Transverse colon (tissue), 4 donors: ENCODE results near the gene RMI2.

ENCODE experiments used
- CTCF ChIP-seq, 5 experiments: fragments of 200-600 bp in 3 of 5; fragments of 450-650 bp in 2 of 5; sonication (generic) in 3 of 5; IDR thresholded peaks; 1 replicate in 2 of 5; 2 replicates in 3 of 5; pipeline ENCODE4 v1.5.1; 2016 to 2017; ENCODE audit warnings: antibody characterized with exemption in 5 of 5, inconsistent platforms in 3 of 5, mild to moderate bottlenecking in 2 of 5, moderate library complexity in 1 of 5
- EP300 ChIP-seq: sonication (generic); formaldehyde crosslinking; IDR thresholded peaks from one replicate; pipeline ENCODE4 v1.6.1; 2017; ENCODE audit warnings: antibody characterized with exemption, low read depth
- POLR2A ChIP-seq: fragments of 450-650 bp; IDR thresholded peaks from one replicate; pipeline ENCODE4 v1.6.1; 2016; ENCODE audit warnings: antibody characterized with exemption, mild to moderate bottlenecking, moderate library complexity
- POLR2AphosphoS5 ChIP-seq, 3 donors: sonication (generic); formaldehyde crosslinking; IDR thresholded peaks; one replicate each; pipeline ENCODE4 v1.6.1; 2016; ENCODE audit warnings: antibody characterized with exemption in 3 of 3

- TF ChIP-seq EP300 (no peak), CTCF (IDR thresholded peaks at IDR 0.05) (no peak), POLR2AphosphoS5 (IDR thresholded peaks at IDR 0.05) (no peak), POLR2A (no peak)
These were observed 49.3 kb downstream of the RMI2 start for GRCh38 chr16:11394593-11394960.
